Measurements from ENCODE around the gene MYL6B. TPM values are rescaled to one million over a fixed set of nuclear protein-coding genes. Genes with fewer than 3 reads are reported as not detected.

The MYL6B gene
- total RNA-seq, 2 donors from 2014 or later, result 66.4 to 203 TPM

DNA sequence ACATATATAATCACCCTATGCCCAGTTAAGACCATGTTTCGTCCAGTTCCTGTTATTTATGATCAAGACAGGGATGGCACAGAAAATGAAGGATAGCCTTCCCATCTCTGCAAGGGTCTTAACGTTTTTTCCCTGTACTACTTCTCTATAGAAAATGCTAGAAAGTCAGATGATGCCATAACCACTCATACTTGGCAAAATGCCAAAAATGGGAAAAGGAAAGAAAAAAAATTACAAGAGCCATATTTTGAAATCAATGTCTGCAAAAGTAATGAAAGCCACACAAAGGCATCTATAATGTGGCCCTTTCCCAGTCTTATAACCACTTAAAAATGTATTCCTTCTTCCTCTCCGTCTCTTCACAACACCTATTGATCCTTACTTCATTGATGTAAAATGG, 1.8 kb upstream of the MYL6B start:
- H3K27ac ChIP-seq, result no peak overlapping the region
- no peaks in the 10 kb centered on the region for H3K9me3 ChIP-seq
- DNase-seq (ENCODE audit: low spot score), result no peak
- H3K36me3 ChIP-seq, result no peaks in the 10 kb centered on the region
- 66% methylated on average over 3 of the region's 3 CpGs for WGBS
- H3K27me3 ChIP-seq (replicated peaks; ENCODE audit: insufficient read depth), result no peaks in the 10 kb centered on the region
- H3K4me3 ChIP-seq, result no peak overlapping the region
- intact Hi-C loops (cut with DNase I), result no loop called here
- TF ChIP-seq, protein P1, sequence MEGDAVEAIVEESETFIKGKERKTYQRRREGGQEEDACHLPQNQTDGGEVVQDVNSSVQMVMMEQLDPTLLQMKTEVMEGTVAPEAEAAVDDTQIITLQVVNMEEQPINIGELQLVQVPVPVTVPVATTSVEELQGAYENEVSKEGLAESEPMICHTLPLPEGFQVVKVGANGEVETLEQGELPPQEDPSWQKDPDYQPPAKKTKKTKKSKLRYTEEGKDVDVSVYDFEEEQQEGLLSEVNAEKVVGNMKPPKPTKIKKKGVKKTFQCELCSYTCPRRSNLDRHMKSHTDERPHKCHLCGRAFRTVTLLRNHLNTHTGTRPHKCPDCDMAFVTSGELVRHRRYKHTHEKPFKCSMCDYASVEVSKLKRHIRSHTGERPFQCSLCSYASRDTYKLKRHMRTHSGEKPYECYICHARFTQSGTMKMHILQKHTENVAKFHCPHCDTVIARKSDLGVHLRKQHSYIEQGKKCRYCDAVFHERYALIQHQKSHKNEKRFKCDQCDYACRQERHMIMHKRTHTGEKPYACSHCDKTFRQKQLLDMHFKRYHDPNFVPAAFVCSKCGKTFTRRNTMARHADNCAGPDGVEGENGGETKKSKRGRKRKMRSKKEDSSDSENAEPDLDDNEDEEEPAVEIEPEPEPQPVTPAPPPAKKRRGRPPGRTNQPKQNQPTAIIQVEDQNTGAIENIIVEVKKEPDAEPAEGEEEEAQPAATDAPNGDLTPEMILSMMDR (IDR thresholded peaks at IDR 0.05), result no peak
- TF ChIP-seq POLR2A (IDR thresholded peaks at IDR 0.05), result no peak
- no peak for TF ChIP-seq POLR2AphosphoS5 (IDR thresholded peaks at IDR 0.05)
- H3K4me1 ChIP-seq (replicated peaks), result peaks cover 5% of the 10 kb centered on the region

GRCh38 chr12:56151672-56152131, 685 bp upstream of the MYL6B start:
- Histone ChIP-seq H3K27ac (peak overlapping the region; percentile 96 to 97), H3K27me3 (replicated peaks; ENCODE audit: insufficient read depth) (no peaks in the 10 kb centered on the region), H3K9me3 (no peaks in the 10 kb centered on the region), H3K36me3 (no peaks in the 10 kb centered on the region), H3K4me3 (peak overlapping the region; percentile 54 to 62), H3K4me1 (replicated peaks) (peaks cover 5% of the 10 kb centered on the region)
- peak; percentile 62 for DNase-seq (ENCODE audit: low spot score)
- no peak for TF ChIP-seq POLR2A (IDR thresholded peaks at IDR 0.05)
- no peak for TF ChIP-seq POLR2AphosphoS5 (IDR thresholded peaks at IDR 0.05)
- TF ChIP-seq, protein P1 (IDR thresholded peaks at IDR 0.05), result peak in 3 of 4 experiments; percentile 18 to 74 (median 61)
- 3% methylated on average over 12 of the region's 12 CpGs for WGBS
- intact Hi-C loops (cut with DNase I), result no loop called here

DNA sequence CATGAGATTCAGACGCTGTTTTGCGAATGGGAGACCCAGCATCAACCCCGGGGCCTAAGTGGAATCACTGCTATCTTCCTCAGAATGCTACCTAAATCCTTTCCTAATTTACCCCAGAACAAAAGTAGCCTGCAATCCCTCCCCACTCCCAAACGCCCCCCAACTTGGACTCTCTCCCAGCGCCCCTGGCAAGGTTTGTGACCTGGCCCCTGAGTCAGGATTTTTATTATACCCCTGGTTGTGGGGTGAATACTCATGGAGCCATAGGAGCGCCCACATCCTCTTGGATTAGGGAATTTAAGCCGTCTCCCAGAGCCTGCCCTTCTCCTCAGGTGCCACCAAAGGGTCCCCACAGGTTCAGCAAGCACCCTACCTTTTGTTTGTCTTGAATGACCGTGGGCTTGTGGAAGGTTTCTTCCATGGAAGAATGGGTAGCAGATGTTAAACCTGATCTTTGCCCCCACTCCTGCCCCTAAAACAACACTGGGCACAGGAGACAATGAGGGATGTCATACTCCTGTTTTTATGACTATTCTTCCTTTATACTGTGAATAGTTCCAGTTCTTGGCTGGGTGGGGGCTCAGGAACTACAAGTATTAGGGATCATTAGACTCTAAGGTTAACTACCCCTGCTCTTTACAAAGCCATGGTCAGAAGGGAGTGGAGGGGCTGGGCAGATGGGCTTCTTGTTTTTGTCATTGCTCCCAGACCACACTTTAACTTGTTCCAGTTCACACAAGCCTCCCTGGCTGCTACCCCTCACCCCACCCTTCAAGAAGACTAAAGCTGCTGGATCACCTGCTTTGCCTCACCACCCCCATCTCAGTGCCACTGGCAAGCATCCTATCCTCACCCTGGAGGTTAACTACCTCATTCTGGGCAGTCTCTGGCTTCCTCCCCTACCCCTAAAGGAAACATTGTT, 630 bp downstream of the MYL6B start:
- peak overlapping the region; percentile 54 to 62 for H3K4me3 ChIP-seq
- H3K27ac ChIP-seq, result peak overlapping the region; percentile 96 to 97
- intact Hi-C loops (cut with DNase I), result no loop called here
- no peaks in the 10 kb centered on the region for H3K27me3 ChIP-seq (replicated peaks; ENCODE audit: insufficient read depth)
- 7% methylated on average over 8 of the region's 8 CpGs for WGBS
- TF ChIP-seq POLR2AphosphoS5 (IDR thresholded peaks at IDR 0.05), result no peak
- no peak for TF ChIP-seq POLR2A (IDR thresholded peaks at IDR 0.05)
- TF ChIP-seq, protein P1 (IDR thresholded peaks at IDR 0.05), result no peak
- H3K4me1 ChIP-seq (replicated peaks), result peaks cover 5% of the 10 kb centered on the region
- DNase-seq (ENCODE audit: low spot score), result no peak
- H3K36me3 ChIP-seq, result no peaks in the 10 kb centered on the region
- H3K9me3 ChIP-seq, result no peaks in the 10 kb centered on the region

GRCh38 chr12:56153678-56154065, 1.3 kb downstream of the MYL6B start:
- Histone ChIP-seq H3K27ac (no peak overlapping the region), H3K4me3 (no peak overlapping the region), H3K36me3 (no peaks in the 10 kb centered on the region), H3K4me1 (replicated peaks) (peaks cover 5% of the 10 kb centered on the region), H3K9me3 (no peaks in the 10 kb centered on the region), H3K27me3 (replicated peaks; ENCODE audit: insufficient read depth) (no peaks in the 10 kb centered on the region)
- DNase-seq (ENCODE audit: low spot score), result no peak
- WGBS, result 58% methylated on average over 5 of the region's 5 CpGs
- TF ChIP-seq POLR2AphosphoS5 (IDR thresholded peaks at IDR 0.05) (no peak), POLR2A (IDR thresholded peaks at IDR 0.05) (no peak)
- TF ChIP-seq, protein P1 (IDR thresholded peaks at IDR 0.05), result no peak
- intact Hi-C loops (cut with DNase I), result no loop called here
